Neural cell (in vitro differentiated cells): ENCODE measurements around the gene SEMA3B. TPM values are rescaled to one million over a fixed set of nuclear protein-coding genes. Genes with fewer than 3 reads are reported as not detected.

Experiments used
- H2AFZ ChIP-seq: fragments of 200-600, 300-800 bp; sonication (generic), shearing (Covaris generic); 2 replicates; pipeline ENCODE4 v1.6.0; 2014; ENCODE audit warnings: low read depth, mild to moderate bottlenecking, antibody characterized with exemption, low read length, moderate library complexity
- H3F3A ChIP-seq: fragments of 200-600 bp; shearing (Covaris generic); 2 replicates; pipeline ENCODE4 v1.6.1; 2016; ENCODE audit warnings: mild to moderate bottlenecking, moderate library complexity, mixed read lengths, antibody characterized with exemption, low read length; ENCODE audit not compliant: insufficient read depth, poor library complexity, severe bottlenecking
- H3K27ac ChIP-seq: fragments of 200-600, 300-800 bp; sonication (generic), shearing (Covaris generic); 2 replicates; pipeline ENCODE4 v1.5.1; 2014; ENCODE audit warnings: mild to moderate bottlenecking, low read length, moderate library complexity
- H3K27me3 ChIP-seq: fragments of 300-800, 200-600 bp; sonication (generic), shearing (Covaris generic); 2 replicates; pipeline ENCODE4 v1.6.0; 2014; ENCODE audit warnings: mild to moderate bottlenecking, low read depth, low read length, moderate library complexity; ENCODE audit not compliant: insufficient read depth
- H3K36me3 ChIP-seq: fragments of 300-800, 200-600 bp; sonication (generic), shearing (Covaris generic); 2 replicates; pipeline ENCODE4 v1.5.1; 2014; ENCODE audit warnings: mild to moderate bottlenecking, antibody characterized with exemption, low read length, moderate library complexity; ENCODE audit not compliant: insufficient read depth
- H3K4me2 ChIP-seq: fragments of 300-800, 200-600 bp; sonication (generic), shearing (Covaris generic); 2 replicates; pipeline ENCODE4 v1.6.0; 2014; ENCODE audit warnings: mild to moderate bottlenecking, low read length
- H3K4me3 ChIP-seq: fragments of 300-800, 200-600 bp; sonication (generic), shearing (Covaris generic); 2 replicates; pipeline ENCODE4 v1.5.1; 2014; ENCODE audit warnings: mild to moderate bottlenecking, low read length, moderate library complexity
- H3K79me2 ChIP-seq: fragments of 200-600 bp; shearing (Covaris generic); replicated peaks from 2 replicates; pipeline ENCODE4 v1.6.0; 2014; ENCODE audit warnings: mild to moderate bottlenecking, low read length, moderate library complexity; ENCODE audit not compliant: insufficient read depth
- H3K9ac ChIP-seq: fragments of 300-800, 200-600 bp; sonication (generic), shearing (Covaris generic); 2 replicates; pipeline ENCODE4 v1.6.1; 2016; ENCODE audit warnings: mild to moderate bottlenecking, low read length, mixed read lengths
- H3K9me2 ChIP-seq: fragments of 200-600 bp; shearing (Covaris generic); 2 replicates; pipeline ENCODE4 v1.6.1; 2016; ENCODE audit warnings: mild to moderate bottlenecking, low read length, mixed read lengths; ENCODE audit not compliant: insufficient read depth
- H3K9me3 ChIP-seq: fragments of 200-600, 300-800 bp; sonication (generic), shearing (Covaris generic); 2 replicates; pipeline ENCODE4 v1.6.1; 2016; ENCODE audit warnings: mild to moderate bottlenecking, mixed run types, low read length, moderate library complexity, mixed read lengths
- H4K20me1 ChIP-seq: fragments of 200-600 bp; shearing (Covaris generic); 2 replicates; pipeline ENCODE4 v1.6.1; 2016; ENCODE audit warnings: mild to moderate bottlenecking, mixed run types; ENCODE audit not compliant: insufficient read depth
- CTCF ChIP-seq: fragments of 450-650 bp; IDR thresholded peaks from 2 replicates; pipeline ENCODE4 v1.5.1; 2014; ENCODE audit warnings: antibody characterized with exemption, mild to moderate bottlenecking, moderate library complexity; ENCODE audit not compliant: poor library complexity, severe bottlenecking
- EP300 ChIP-seq: fragments of 450-650 bp; conservative IDR thresholded peaks from 2 replicates; pipeline ENCODE4 v1.6.1; 2014; ENCODE audit warnings: antibody characterized with exemption, mild to moderate bottlenecking, moderate library complexity; ENCODE audit not compliant: poor library complexity, severe bottlenecking
- EZH2 ChIP-seq: fragments of 200-600, 300-800 bp; shearing (Covaris generic), sonication (generic); IDR thresholded peaks from 2 replicates; pipeline ENCODE4 v1.6.1; 2014; ENCODE audit warnings: antibody characterized with exemption, low read length, borderline replicate concordance, mild to moderate bottlenecking; ENCODE audit not compliant: insufficient read depth, poor library complexity, severe bottlenecking
- MXI1 ChIP-seq: fragments of 450-650 bp; conservative IDR thresholded peaks from 2 replicates; pipeline ENCODE4 v1.6.1; 2014; ENCODE audit warnings: antibody characterized with exemption, mild to moderate bottlenecking; ENCODE audit not compliant: poor library complexity, severe bottlenecking
- POLR2AphosphoS5 ChIP-seq: IDR thresholded peaks from 2 replicates; pipeline ENCODE4 v1.6.1; 2012
- RAD21 ChIP-seq: fragments of 450-650 bp; conservative IDR thresholded peaks from 2 replicates; pipeline ENCODE4 v1.6.1; 2014; ENCODE audit warnings: antibody characterized with exemption, mild to moderate bottlenecking, moderate library complexity
- SMC3 ChIP-seq: fragments of 450-650 bp; conservative IDR thresholded peaks from 2 replicates; pipeline ENCODE4 v1.6.1; 2014; ENCODE audit warnings: antibody characterized with exemption, mild to moderate bottlenecking, moderate library complexity; ENCODE audit not compliant: poor library complexity
- TAF1 ChIP-seq: IDR thresholded peaks from 2 replicates; pipeline ENCODE4 v1.6.1; 2012; ENCODE audit warnings: low read depth
- polyA plus RNA-seq: library from polyadenylated mRNA; depleted of rRNA; stranded (reverse); fragments of >200 nt; gene quantifications from 2 replicates; pipeline ENCODE4 v1.2.3, GENCODE V29; 2014
- TF ChIP-seq, protein P1 (sequence below): IDR thresholded peaks from 2 replicates; pipeline ENCODE4 v1.6.1; 2012; ENCODE audit warnings: borderline replicate concordance

SEMA3B gene
- polyA plus RNA-seq, 1 donor from 2014 or later = 7.8 TPM

GRCh38 chr3:50272911-50273688 lies 4.2 kb downstream of the SEMA3B start:
- Histone ChIP-seq H3K27ac (no peak overlapping the region), H3K9ac (peak overlapping the region; percentile 47), H3K27me3 (peaks cover 23% of the 10 kb centered on the region), H3F3A (no peaks in the 10 kb centered on the region), H2AFZ (no peak overlapping the region), H3K79me2 (no peaks in the 10 kb centered on the region), H3K9me3 (no peaks in the 10 kb centered on the region), H3K4me3 (peak overlapping the region; percentile 43), H3K9me2 (no peaks in the 10 kb centered on the region), H4K20me1 (no peaks in the 10 kb centered on the region), H3K36me3 (no peaks in the 10 kb centered on the region), H3K4me2 (peak overlapping the region; percentile 48)
- TF ChIP-seq RAD21 = peak; percentile 99
- peak; percentile 98 for TF ChIP-seq SMC3
- TF ChIP-seq, protein P1, sequence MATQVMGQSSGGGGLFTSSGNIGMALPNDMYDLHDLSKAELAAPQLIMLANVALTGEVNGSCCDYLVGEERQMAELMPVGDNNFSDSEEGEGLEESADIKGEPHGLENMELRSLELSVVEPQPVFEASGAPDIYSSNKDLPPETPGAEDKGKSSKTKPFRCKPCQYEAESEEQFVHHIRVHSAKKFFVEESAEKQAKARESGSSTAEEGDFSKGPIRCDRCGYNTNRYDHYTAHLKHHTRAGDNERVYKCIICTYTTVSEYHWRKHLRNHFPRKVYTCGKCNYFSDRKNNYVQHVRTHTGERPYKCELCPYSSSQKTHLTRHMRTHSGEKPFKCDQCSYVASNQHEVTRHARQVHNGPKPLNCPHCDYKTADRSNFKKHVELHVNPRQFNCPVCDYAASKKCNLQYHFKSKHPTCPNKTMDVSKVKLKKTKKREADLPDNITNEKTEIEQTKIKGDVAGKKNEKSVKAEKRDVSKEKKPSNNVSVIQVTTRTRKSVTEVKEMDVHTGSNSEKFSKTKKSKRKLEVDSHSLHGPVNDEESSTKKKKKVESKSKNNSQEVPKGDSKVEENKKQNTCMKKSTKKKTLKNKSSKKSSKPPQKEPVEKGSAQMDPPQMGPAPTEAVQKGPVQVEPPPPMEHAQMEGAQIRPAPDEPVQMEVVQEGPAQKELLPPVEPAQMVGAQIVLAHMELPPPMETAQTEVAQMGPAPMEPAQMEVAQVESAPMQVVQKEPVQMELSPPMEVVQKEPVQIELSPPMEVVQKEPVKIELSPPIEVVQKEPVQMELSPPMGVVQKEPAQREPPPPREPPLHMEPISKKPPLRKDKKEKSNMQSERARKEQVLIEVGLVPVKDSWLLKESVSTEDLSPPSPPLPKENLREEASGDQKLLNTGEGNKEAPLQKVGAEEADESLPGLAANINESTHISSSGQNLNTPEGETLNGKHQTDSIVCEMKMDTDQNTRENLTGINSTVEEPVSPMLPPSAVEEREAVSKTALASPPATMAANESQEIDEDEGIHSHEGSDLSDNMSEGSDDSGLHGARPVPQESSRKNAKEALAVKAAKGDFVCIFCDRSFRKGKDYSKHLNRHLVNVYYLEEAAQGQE = no peak
- TF ChIP-seq POLR2AphosphoS5 = no peak
- peak; percentile 51 for TF ChIP-seq MXI1
- peak; percentile 99 for TF ChIP-seq CTCF
- TF ChIP-seq EP300 = peak; percentile 13
- TF ChIP-seq TAF1 = no peak

DNA sequence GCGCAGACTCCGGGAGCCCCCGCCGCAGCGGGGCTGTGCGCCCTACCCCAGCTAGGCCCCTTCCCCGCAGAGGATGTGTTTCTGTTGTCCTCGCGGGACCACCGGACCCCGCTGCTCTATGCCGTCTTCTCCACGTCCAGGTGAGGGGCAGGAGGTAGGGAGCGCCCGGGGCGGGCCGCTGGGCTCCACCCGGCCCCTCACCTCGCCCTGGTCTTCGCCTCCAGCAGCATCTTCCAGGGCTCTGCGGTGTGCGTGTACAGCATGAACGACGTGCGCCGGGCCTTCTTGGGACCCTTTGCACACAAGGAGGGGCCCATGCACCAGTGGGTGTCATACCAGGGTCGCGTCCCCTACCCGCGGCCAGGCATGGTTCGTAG lies 4.7 kb downstream of the SEMA3B start:
- H2AFZ ChIP-seq = no peak overlapping the region
- H3K4me2 ChIP-seq = no peak overlapping the region
- no peaks in the 10 kb centered on the region for H3K36me3 ChIP-seq
- no peak overlapping the region for H3K9ac ChIP-seq
- TF ChIP-seq CTCF (no peak), EP300 (no peak), TAF1 (no peak), RAD21 (no peak), MXI1 (no peak), SMC3 (no peak), POLR2AphosphoS5 (no peak), EZH2 (no peak)
- TF ChIP-seq, protein P1 = no peak
- no peaks in the 10 kb centered on the region for H3K79me2 ChIP-seq
- H3K4me3 ChIP-seq = no peak overlapping the region
- H3K9me3 ChIP-seq = no peaks in the 10 kb centered on the region
- no peaks in the 10 kb centered on the region for H3K9me2 ChIP-seq
- H4K20me1 ChIP-seq = no peaks in the 10 kb centered on the region
- no peak overlapping the region for H3K27ac ChIP-seq
- H3K27me3 ChIP-seq = peaks cover 23% of the 10 kb centered on the region
- no peaks in the 10 kb centered on the region for H3F3A ChIP-seq
